IMR-90 (cell line): Measurements from ENCODE around the gene ZDHHC24. TPM values are rescaled to one million over a fixed set of nuclear protein-coding genes. Genes with fewer than 3 reads are reported as not detected.

Experiments
- ATAC-seq: fragments of 200-7000 bp; cut with Tn5 transposase; 2 replicates; pipeline ENCODE4 v1.9.1; 2020; ENCODE audit warnings: low read depth, mild to moderate bottlenecking, moderate library complexity
- BruUV-seq: library from RNA; stranded (reverse); fragments of 400-500 nt; replicated peaks from 2 replicates; lab custom pipeline; 2021; lab: Mats Ljungman, UMichigan
- CTCF ChIA-PET: fragments of 300-600 bp; formaldehyde crosslinking; extraction: SDS; loops from one replicate; lab custom pipeline; 2021; ENCODE audit warnings: antibody characterized with exemption; lab: Yijun Ruan, JAX
- POLR2A ChIA-PET: fragments of 300-600 bp; sonication (Branson Sonifier 250); formaldehyde crosslinking; loops from one replicate; lab custom pipeline; 2022; ENCODE audit warnings: antibody characterized with exemption; ENCODE audit not compliant: unreplicated experiment; lab: Charles Lee
- DNase-seq: peaks from one replicate; pipeline ENCODE4 v3.0.0; 2013
- H2AFZ ChIP-seq: replicated peaks from 2 replicates; pipeline ENCODE3; 2013; ENCODE audit warnings: low read length, mild to moderate bottlenecking; ENCODE audit not compliant: poor library complexity
- H2AK5ac ChIP-seq: 2 replicates; pipeline ENCODE4 v1.6.1; 2013; ENCODE audit warnings: low read depth, low read length, inconsistent platforms
- H2AK9ac ChIP-seq: replicated peaks from 2 replicates; pipeline ENCODE3; 2013; ENCODE audit warnings: mild to moderate bottlenecking, low read depth, low read length, moderate library complexity; ENCODE audit not compliant: poor library complexity
- H2BK120ac ChIP-seq: 2 replicates; pipeline ENCODE4 v1.6.1; 2013; ENCODE audit warnings: low read depth, low read length, inconsistent platforms
- H2BK15ac ChIP-seq: 3 replicates; pipeline ENCODE4 v1.6.1; 2013; ENCODE audit warnings: low read depth, low read length, inconsistent platforms
- H2BK20ac ChIP-seq: 2 replicates; pipeline ENCODE4 v1.6.1; 2013; ENCODE audit warnings: low read depth, mild to moderate bottlenecking, inconsistent platforms, low read length, moderate library complexity
- H2BK5ac ChIP-seq: 2 replicates; pipeline ENCODE4 v1.6.1; 2013; ENCODE audit warnings: mild to moderate bottlenecking, low read depth, low read length, inconsistent platforms; ENCODE audit not compliant: poor library complexity, severe bottlenecking
- H3K14ac ChIP-seq: replicated peaks from 2 replicates; pipeline ENCODE4 v1.6.1; 2013; ENCODE audit warnings: low read depth, low read length, inconsistent platforms
- H3K18ac ChIP-seq: 2 replicates; pipeline ENCODE4 v1.6.1; 2013; ENCODE audit warnings: low read depth, low read length, control low read depth
- H3K23ac ChIP-seq: 2 replicates; pipeline ENCODE4 v1.6.1; 2013; ENCODE audit warnings: low read depth, low read length, inconsistent platforms
- H3K27ac ChIP-seq: 2 replicates; pipeline ENCODE4 v1.5.1; 2013; ENCODE audit warnings: mild to moderate bottlenecking, control low read depth, low read length; ENCODE audit not compliant: insufficient read depth
- H3K27me3 ChIP-seq: 2 replicates; pipeline ENCODE4 v1.6.1; 2013; ENCODE audit warnings: low read length; ENCODE audit not compliant: control insufficient read depth, insufficient read depth
- H3K36me3 ChIP-seq: 2 replicates; pipeline ENCODE4 v1.6.1; 2013; ENCODE audit warnings: low read length, mixed read lengths; ENCODE audit not compliant: control insufficient read depth, insufficient read depth
- H3K4ac ChIP-seq: 2 replicates; pipeline ENCODE4 v1.6.1; 2013; ENCODE audit warnings: low read depth, low read length, inconsistent platforms
- H3K4me1 ChIP-seq: 2 replicates; pipeline ENCODE4 v1.6.1; 2013; ENCODE audit warnings: low read length, mixed read lengths; ENCODE audit not compliant: control insufficient read depth, insufficient read depth
- H3K4me2 ChIP-seq: 2 replicates; pipeline ENCODE4 v1.6.1; 2013; ENCODE audit warnings: low read depth, mild to moderate bottlenecking, control low read depth, low read length, moderate library complexity
- H3K4me3 ChIP-seq: 2 replicates; pipeline ENCODE4 v1.5.1; 2013; ENCODE audit warnings: low read depth, mild to moderate bottlenecking, control low read depth, low read length, moderate library complexity; ENCODE audit not compliant: insufficient read depth
- H3K56ac ChIP-seq: 2 replicates; pipeline ENCODE4 v1.6.1; 2013; ENCODE audit warnings: low read length, inconsistent platforms; ENCODE audit not compliant: insufficient read depth; ENCODE audit errors: extremely low read depth
- H3K79me1 ChIP-seq, 2 experiments: 2 replicates each; pipeline ENCODE4 v1.6.1; 2013; ENCODE audit warnings: low read length in 2 of 2, inconsistent platforms in 1 of 2, low read depth in 1 of 2
- H3K9ac ChIP-seq: 2 replicates; pipeline ENCODE4 v1.6.1; 2013; ENCODE audit warnings: low read depth, low read length, control low read depth
- H3K9me1 ChIP-seq: 2 replicates; pipeline ENCODE4 v1.6.1; 2013; ENCODE audit warnings: low read length, inconsistent platforms; ENCODE audit not compliant: insufficient read depth
- H3K9me3 ChIP-seq: 2 replicates; pipeline ENCODE4 v1.6.1; 2013; ENCODE audit warnings: low read length; ENCODE audit not compliant: control insufficient read depth, insufficient read depth
- H4K20me1 ChIP-seq: 2 replicates; pipeline ENCODE4 v1.6.1; 2013; ENCODE audit warnings: low read length, inconsistent platforms; ENCODE audit not compliant: insufficient read depth
- H4K5ac ChIP-seq: 2 replicates; pipeline ENCODE4 v1.6.1; 2013; ENCODE audit warnings: mild to moderate bottlenecking, low read depth, low read length, control low read depth
- H4K8ac ChIP-seq, 2 experiments: 2 replicates each; pipeline ENCODE4 v1.6.1; 2013; ENCODE audit warnings: low read depth in 2 of 2, low read length in 2 of 2, control low read depth in 1 of 2, inconsistent platforms in 1 of 2
- H4K91ac ChIP-seq: 2 replicates; pipeline ENCODE4 v1.6.1; 2013; ENCODE audit warnings: low read depth, low read length, inconsistent platforms; ENCODE audit not compliant: insufficient read depth
- BHLHE40 ChIP-seq: fragments of 150-350 bp; IDR thresholded peaks from 2 replicates; pipeline ENCODE4 v1.6.1; 2016; ENCODE audit warnings: mild to moderate bottlenecking, low read depth, low read length
- CEBPB ChIP-seq: IDR thresholded peaks from 2 replicates; pipeline ENCODE4 v1.6.1; 2012; ENCODE audit warnings: low read depth, low read length, improper control_type of control experiment
- CHD1 ChIP-seq: IDR thresholded peaks from 2 replicates; pipeline ENCODE4 v1.6.1; 2012; ENCODE audit warnings: low read depth, low read length, improper control_type of control experiment
- CTCF ChIP-seq: conservative IDR thresholded peaks from 2 replicates; pipeline ENCODE4 v1.5.1; 2012; ENCODE audit warnings: mild to moderate bottlenecking, low read depth, low read length, improper control_type of control experiment
- ELK1 ChIP-seq: fragments of 150-350 bp; IDR thresholded peaks from 2 replicates; pipeline ENCODE4 v1.6.1; 2016; ENCODE audit warnings: low read depth, mild to moderate bottlenecking, low read length, moderate library complexity, borderline replicate concordance
- FOS ChIP-seq: fragments of 150-350 bp; IDR thresholded peaks from 2 replicates; pipeline ENCODE4 v1.6.1; 2016; ENCODE audit warnings: low read depth, low read length
- MAFK ChIP-seq: IDR thresholded peaks from 2 replicates; pipeline ENCODE4 v1.6.1; 2012; ENCODE audit warnings: low read depth, low read length, improper control_type of control experiment
- MAZ ChIP-seq: IDR thresholded peaks from 2 replicates; pipeline ENCODE4 v1.6.1; 2012; ENCODE audit warnings: low read depth, mild to moderate bottlenecking, low read length, improper control_type of control experiment, moderate library complexity, borderline replicate concordance
- MXI1 ChIP-seq: IDR thresholded peaks from 2 replicates; pipeline ENCODE4 v1.6.1; 2012; ENCODE audit warnings: low read depth, mild to moderate bottlenecking, low read length, moderate library complexity, borderline replicate concordance
- NFE2L2 ChIP-seq: fragments of 150-350 bp; IDR thresholded peaks from 2 replicates; pipeline ENCODE4 v1.6.1; 2016; ENCODE audit warnings: low read depth, mild to moderate bottlenecking, low read length
- POLR2A ChIP-seq: IDR thresholded peaks from 2 replicates; pipeline ENCODE4 v1.6.1; 2012; ENCODE audit warnings: mild to moderate bottlenecking, low read depth, low read length
- RAD21 ChIP-seq: IDR thresholded peaks from 2 replicates; pipeline ENCODE4 v1.6.1; 2012; ENCODE audit warnings: low read length, improper control_type of control experiment
- RCOR1 ChIP-seq: IDR thresholded peaks from 2 replicates; pipeline ENCODE4 v1.6.1; 2012; ENCODE audit warnings: mild to moderate bottlenecking, low read length, improper control_type of control experiment; ENCODE audit not compliant: insufficient replicate concordance
- RFX5 ChIP-seq: IDR thresholded peaks from 2 replicates; pipeline ENCODE4 v1.8.0; 2012; ENCODE audit warnings: low read depth, mild to moderate bottlenecking, low read length, moderate library complexity
- SMC3 ChIP-seq: fragments of 150-350 bp; IDR thresholded peaks from 2 replicates; pipeline ENCODE4 v1.6.1; 2016; ENCODE audit warnings: low read depth, mild to moderate bottlenecking, antibody characterized with exemption, low read length, moderate library complexity
- USF2 ChIP-seq: fragments of 150-350 bp; IDR thresholded peaks from 2 replicates; pipeline ENCODE4 v1.6.1; 2017; ENCODE audit warnings: mild to moderate bottlenecking, antibody characterized with exemption, low read length, low read depth
- WGBS, 2 experiments: methylation state at CpG; one replicate each; pipeline versions ENCODE4 v1.1.5 to v1.1.7; 2013; ENCODE audit warnings: missing lambda C conversion rate in 2 of 2; ENCODE audit not compliant: insufficient read length in 1 of 2; ENCODE audit errors: extremely low coverage in 2 of 2; 5-methylcytosine and 5-hydroxymethylcytosine counted together
- dilution Hi-C: fragments of 300-500 bp; cut with HindIII; formaldehyde crosslinking; loops from one replicate; pipeline ENCODE4 v1.14.3; 2018; ENCODE audit warnings: low sequenced_read_pairs; ENCODE audit not compliant: unreplicated experiment
- in situ Hi-C: fragments of 300-500 bp; cut with MboI; formaldehyde crosslinking; loops from 3 replicates; pipeline ENCODE4 v1.14.3; 2019; ENCODE audit warnings: low sequenced_read_pairs, inconsistent platforms, mixed read lengths
- intact Hi-C: fragments of 100-400 bp; cut with micrococcal nuclease; formaldehyde crosslinking; loops from 2 replicates; pipeline ENCODE4 v1.10.0; 2022
- polyA plus RNA-seq, 3 experiments: library from polyadenylated mRNA; depleted of rRNA; stranded (reverse); fragments of >200 nt; gene quantifications; 2 replicates each; pipeline ENCODE4 v1.2.3, GENCODE V29; 2012; ENCODE audit warnings: low replicate concordance in 1 of 3
- total RNA-seq: library from RNA; depleted of rRNA; stranded (reverse); fragments of >200 nt; gene quantifications from 2 replicates; pipeline ENCODE4 v1.2.3, GENCODE V29; 2012

Gene ZDHHC24
- total and polyA plus RNA-seq, 2 of the 4 experiments (the other 2 are of a cell fraction) = 3.2 to 10.9 TPM

DNA sequence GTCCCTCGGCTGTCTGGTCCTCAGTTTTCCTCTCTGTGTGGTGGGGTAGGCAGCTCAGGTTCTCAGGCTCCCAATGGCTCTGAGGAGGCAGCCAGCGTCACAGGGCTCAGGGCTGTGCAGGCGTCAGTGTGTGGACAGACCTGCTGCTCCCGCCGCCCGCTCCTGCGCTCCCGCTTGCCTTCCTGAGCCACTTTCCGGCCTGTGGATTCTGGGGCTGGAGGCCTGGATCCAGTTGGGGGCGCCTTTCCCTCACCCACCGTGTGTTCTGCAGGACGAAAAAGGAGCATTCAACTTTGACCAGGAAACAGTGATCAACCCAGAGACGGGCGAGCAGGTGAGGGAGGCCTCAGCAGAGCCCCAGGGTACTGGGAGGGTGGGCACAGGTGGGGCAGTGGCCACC lies 50.9 kb downstream of the ZDHHC24 start:
- no peak overlapping the region for H2BK120ac ChIP-seq
- CTCF ChIA-PET = no interaction called here
- no peaks in the 10 kb centered on the region for H3K9me1 ChIP-seq
- no peak overlapping the region for H3K4me2 ChIP-seq
- POLR2A ChIA-PET = no interaction called here
- no peak overlapping the region for H2BK15ac ChIP-seq
- ATAC-seq (no peak), DNase-seq (no peak)
- 91% methylated on average over 9 of the region's 14 CpGs; no CpG with 5 or more reads in 1 of the 2 experiments for WGBS, 2 experiments
- no peak overlapping the region for H3K27ac ChIP-seq
- H2AFZ ChIP-seq = no peak overlapping the region
- H3K23ac ChIP-seq = no peak overlapping the region
- H3K4me3 ChIP-seq = no peak overlapping the region
- H2BK20ac ChIP-seq = no peak overlapping the region
- H4K8ac ChIP-seq = no peak overlapping the region
- no peak overlapping the region for H3K4ac ChIP-seq
- H3K27me3 ChIP-seq = no peaks in the 10 kb centered on the region
- no peak overlapping the region for H3K9ac ChIP-seq
- H4K91ac ChIP-seq = no peak overlapping the region
- no peak for TF ChIP-seq POLR2A
- no peak for TF ChIP-seq CEBPB
- TF ChIP-seq ELK1 = no peak
- no peak for TF ChIP-seq MAFK
- no peak for TF ChIP-seq RFX5
- no peak for TF ChIP-seq MAZ
- no peak for TF ChIP-seq RCOR1
- no peak for TF ChIP-seq CHD1
- TF ChIP-seq RAD21 = no peak
- TF ChIP-seq FOS = no peak
- TF ChIP-seq NFE2L2 = no peak
- no peak for TF ChIP-seq BHLHE40
- TF ChIP-seq USF2 = no peak
- no peak for TF ChIP-seq CTCF
- no peak for TF ChIP-seq MXI1
- TF ChIP-seq SMC3 = no peak
- H3K56ac ChIP-seq = no peak overlapping the region
- H4K5ac ChIP-seq = no peak overlapping the region
- no peak overlapping the region for H3K18ac ChIP-seq
- intact Hi-C loops (no loop called here), dilution Hi-C loops (no loop called here), in situ Hi-C loops (no loop called here)
- no peaks in the 10 kb centered on the region for H3K9me3 ChIP-seq
- H3K36me3 ChIP-seq = peaks cover 40% of the 10 kb centered on the region
- no peaks in the 10 kb centered on the region for H3K79me1 ChIP-seq
- no TSS peak for BruUV-seq
- peaks cover 2% of the 10 kb centered on the region; the same call in 1 of the 2 replicates for H3K4me1 ChIP-seq
- H3K14ac ChIP-seq = no peak overlapping the region
- no peak overlapping the region for H2AK9ac ChIP-seq
- H4K20me1 ChIP-seq = no peaks in the 10 kb centered on the region
- no peak overlapping the region for H2BK5ac ChIP-seq
- no peak overlapping the region for H2AK5ac ChIP-seq
